GM19463 (cell line): ENCODE measurements around the gene TP53BP2.
A peak's percentile ranks its signal among the peaks of the same experiment; 100 is the strongest.
"Not testable (repeated sequence)": the region's sequence is repeated elsewhere in the genome, so short reads cannot be mapped to it uniquely, and the experiment has no call there.

Experiments
- ATAC-seq: cut with Tn5 transposase; IDR thresholded peaks from one replicate; pipeline ENCODE4 v1.9.1; 2021; ENCODE audit warnings: mild to moderate bottlenecking, moderate library complexity; ENCODE audit not compliant: unreplicated experiment

Gene TP53BP2

GRCh38 chr1:223832637-223832943, 13.2 kb downstream of the TP53BP2 start:
- ATAC-seq, result peak; percentile 47

GRCh38 chr1:223831755-223832636, 13.8 kb downstream of the TP53BP2 start:
- ATAC-seq, result peak; percentile 32

- ATAC-seq, result no peak
These were observed 16.1 kb downstream of the TP53BP2 start for GRCh38 chr1:223829678-223830077.

GRCh38 chr1:223828162-223828848, 17.4 kb downstream of the TP53BP2 start:
- no peak for ATAC-seq

GRCh38 chr1:223827193-223827663, 18.5 kb downstream of the TP53BP2 start:
- no peak for ATAC-seq

GRCh38 chr1:223825767-223826748, 19.7 kb downstream of the TP53BP2 start:
- ATAC-seq, result no peak

GRCh38 chr1:223824712-223825111, 21.0 kb downstream of the TP53BP2 start:
- no peak for ATAC-seq

GRCh38 chr1:223824287-223824686, 21.5 kb downstream of the TP53BP2 start:
- no peak for ATAC-seq

GRCh38 chr1:223820971-223821370, 24.8 kb downstream of the TP53BP2 start:
- ATAC-seq, result no peak

GRCh38 chr1:223820515-223820858, 25.3 kb downstream of the TP53BP2 start:
- ATAC-seq, result no peak

GRCh38 chr1:223819730-223820514, 25.8 kb downstream of the TP53BP2 start:
- no peak for ATAC-seq

- not testable (repeated sequence) for ATAC-seq
These were observed 28.5 kb downstream of the TP53BP2 start for GRCh38 chr1:223817265-223817664.

- no peak for ATAC-seq
These were observed 29.9 kb downstream of the TP53BP2 start for GRCh38 chr1:223815865-223816264.

- no peak for ATAC-seq
These were observed 30.5 kb downstream of the TP53BP2 start for GRCh38 chr1:223815020-223815853.

- ATAC-seq, result no peak
These were observed 32.1 kb downstream of the TP53BP2 start for GRCh38 chr1:223813645-223814044.

- ATAC-seq, result no peak
These were observed 34.1 kb downstream of the TP53BP2 start for GRCh38 chr1:223811634-223812101.

- no peak for ATAC-seq
These were observed 35.2 kb downstream of the TP53BP2 start for GRCh38 chr1:223810586-223810985.

GRCh38 chr1:223809905-223810304, 35.8 kb downstream of the TP53BP2 start:
- not testable (repeated sequence) for ATAC-seq

- no peak for ATAC-seq
These were observed 42.5 kb downstream of the TP53BP2 start for GRCh38 chr1:223803211-223803610.
